Measurements from ENCODE around the gene ESRRG.

ESRRG gene

DNA sequence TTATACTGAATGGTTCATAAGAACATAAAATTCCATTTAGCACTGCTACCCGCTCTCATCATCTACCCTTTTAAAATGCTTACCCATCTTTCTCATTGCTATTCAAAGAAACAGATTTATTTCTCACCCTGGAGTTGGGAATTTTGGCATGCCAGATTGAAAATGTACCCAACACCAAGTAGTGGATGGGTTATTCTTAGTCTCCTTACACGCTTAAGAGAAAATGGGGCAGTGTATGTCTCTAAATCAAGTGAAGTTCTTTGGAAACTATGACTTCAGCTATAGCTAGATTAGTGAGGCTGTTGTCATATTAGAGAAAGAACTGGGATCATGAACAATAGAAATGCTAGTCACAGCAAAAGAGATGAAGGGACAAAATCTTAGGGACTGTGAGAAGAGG, 27.7 kb upstream of the ESRRG start:
- Histone ChIP-seq H3K4me3 (no peak overlapping the region), H3K27ac (no peak overlapping the region)
- no peak for DNase-seq (ENCODE audit: low spot score)
- TF ChIP-seq, protein P1, sequence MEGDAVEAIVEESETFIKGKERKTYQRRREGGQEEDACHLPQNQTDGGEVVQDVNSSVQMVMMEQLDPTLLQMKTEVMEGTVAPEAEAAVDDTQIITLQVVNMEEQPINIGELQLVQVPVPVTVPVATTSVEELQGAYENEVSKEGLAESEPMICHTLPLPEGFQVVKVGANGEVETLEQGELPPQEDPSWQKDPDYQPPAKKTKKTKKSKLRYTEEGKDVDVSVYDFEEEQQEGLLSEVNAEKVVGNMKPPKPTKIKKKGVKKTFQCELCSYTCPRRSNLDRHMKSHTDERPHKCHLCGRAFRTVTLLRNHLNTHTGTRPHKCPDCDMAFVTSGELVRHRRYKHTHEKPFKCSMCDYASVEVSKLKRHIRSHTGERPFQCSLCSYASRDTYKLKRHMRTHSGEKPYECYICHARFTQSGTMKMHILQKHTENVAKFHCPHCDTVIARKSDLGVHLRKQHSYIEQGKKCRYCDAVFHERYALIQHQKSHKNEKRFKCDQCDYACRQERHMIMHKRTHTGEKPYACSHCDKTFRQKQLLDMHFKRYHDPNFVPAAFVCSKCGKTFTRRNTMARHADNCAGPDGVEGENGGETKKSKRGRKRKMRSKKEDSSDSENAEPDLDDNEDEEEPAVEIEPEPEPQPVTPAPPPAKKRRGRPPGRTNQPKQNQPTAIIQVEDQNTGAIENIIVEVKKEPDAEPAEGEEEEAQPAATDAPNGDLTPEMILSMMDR (IDR thresholded peaks at IDR 0.05): no peak

DNA sequence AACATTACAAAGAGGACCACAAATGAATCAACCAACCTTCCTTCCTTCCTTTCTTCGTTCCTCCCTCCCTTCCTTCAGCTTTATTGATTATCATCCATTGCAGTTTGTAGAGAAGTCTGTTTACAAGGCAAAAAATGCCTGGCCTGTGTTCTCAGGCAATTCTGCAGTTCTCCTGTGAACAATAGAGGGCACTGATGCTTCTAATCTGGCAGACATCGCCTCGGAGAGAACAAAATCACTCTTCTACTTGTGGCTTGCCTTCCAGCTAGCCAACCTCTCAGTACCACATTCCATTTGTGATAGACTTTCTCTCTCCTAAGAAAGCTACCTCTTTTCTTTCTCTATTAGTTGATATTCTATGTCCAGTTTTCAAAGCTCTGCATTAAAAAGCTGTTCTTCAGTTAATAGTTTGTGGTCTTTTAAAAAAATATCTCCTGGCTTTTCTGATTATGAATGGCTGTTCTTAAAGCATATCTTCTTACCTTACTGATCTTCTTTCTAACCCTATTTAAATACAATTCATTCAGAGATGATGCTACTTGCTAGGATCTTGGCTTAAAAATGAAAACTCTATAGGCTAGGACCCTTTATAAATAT, 26.9 kb upstream of the ESRRG start:
- H3K4me3 ChIP-seq: no peak overlapping the region
- TF ChIP-seq, protein P1 (IDR thresholded peaks at IDR 0.05): peak; percentile 17
- no peak overlapping the region for H3K27ac ChIP-seq
- no peak for DNase-seq (ENCODE audit: low spot score)

DNA sequence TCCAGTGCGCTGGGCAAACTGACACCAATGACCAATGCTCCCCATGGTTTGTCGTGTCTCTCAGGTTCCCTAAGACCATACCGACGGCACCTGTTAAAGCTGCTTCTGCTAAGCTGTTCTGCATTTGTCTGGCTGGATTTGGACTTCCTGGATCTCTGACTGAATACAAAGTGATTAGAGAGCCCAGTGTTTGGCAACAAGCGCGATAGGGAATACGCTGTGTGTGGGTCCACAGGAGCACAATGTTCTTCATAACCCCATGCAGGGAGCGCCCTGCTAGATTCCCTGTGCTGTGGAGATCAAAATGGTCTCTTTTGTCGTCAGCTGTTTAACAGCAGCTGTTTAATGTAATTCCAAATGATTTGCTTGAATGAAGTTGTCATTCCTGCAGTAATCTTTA, 26.0 kb upstream of the ESRRG start:
- H3K27ac ChIP-seq: no peak overlapping the region
- no peak for DNase-seq (ENCODE audit: low spot score)
- TF ChIP-seq, protein P1 (IDR thresholded peaks at IDR 0.05): no peak
- no peak overlapping the region for H3K4me3 ChIP-seq

DNA sequence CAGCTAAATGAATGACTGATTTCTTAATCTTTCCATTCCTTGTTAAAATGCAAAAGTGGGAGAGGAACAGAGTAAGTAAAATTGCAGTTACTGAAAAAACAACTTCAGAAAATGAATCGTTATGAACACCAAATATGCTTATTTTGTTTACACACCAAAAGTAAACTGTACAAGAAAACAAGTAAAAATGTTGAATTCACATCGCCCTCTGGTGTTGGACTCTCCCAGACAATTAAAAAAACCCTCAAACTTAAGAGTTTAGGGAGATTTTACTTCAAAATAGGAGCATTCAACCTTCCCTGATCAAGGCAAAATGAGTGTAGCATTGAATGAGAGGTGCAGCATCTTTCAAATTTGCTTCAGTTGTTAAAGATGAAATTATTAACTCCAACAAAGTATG, 19.4 kb upstream of the ESRRG start:
- TF ChIP-seq, protein P1 (IDR thresholded peaks at IDR 0.05): no peak
- no peak overlapping the region for H3K27ac ChIP-seq
- H3K4me3 ChIP-seq: no peak overlapping the region
- no peak for DNase-seq (ENCODE audit: low spot score)

DNA sequence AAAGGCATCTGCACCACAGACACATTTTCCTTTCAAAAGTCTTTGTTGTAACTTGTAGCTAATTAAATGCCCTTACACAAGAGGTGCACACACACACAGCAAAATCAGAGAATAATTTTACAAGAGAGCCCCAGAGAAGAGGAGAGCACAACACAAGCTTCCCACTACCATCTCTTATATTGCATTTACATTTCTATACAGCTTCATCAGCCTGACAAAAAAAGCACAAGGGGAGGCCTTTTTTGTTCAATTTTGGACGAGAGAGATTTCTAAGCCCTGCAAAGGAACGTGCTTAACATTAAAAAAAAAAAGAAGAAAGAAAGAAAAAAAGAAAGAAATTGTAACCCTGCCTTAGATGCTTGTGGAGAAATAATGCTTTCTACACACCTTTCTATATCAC, 17.1 kb upstream of the ESRRG start:
- no peak overlapping the region for H3K4me3 ChIP-seq
- no peak overlapping the region for H3K27ac ChIP-seq
- TF ChIP-seq, protein P1 (IDR thresholded peaks at IDR 0.05): no peak
- DNase-seq (ENCODE audit: low spot score): no peak

DNA sequence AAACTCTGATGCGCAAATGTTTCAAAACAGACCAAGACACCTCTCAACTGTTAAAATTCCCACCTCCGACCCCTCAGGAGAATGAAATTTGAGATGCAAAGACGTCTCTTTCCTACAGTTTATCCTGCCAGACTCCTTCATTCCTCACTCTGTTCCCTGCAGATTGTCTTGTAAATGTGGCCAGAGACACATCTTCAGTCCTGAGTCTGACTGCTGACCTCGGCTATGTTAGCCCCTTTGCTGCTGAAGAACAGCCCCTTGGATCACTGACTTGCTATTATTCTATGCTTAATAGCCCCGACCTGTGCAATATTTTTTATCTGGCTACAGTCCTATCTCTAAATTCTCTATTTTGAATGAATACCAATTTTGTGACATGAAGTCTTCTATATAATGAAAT, 16.6 kb upstream of the ESRRG start:
- H3K27ac ChIP-seq: no peak overlapping the region
- no peak overlapping the region for H3K4me3 ChIP-seq
- no peak for DNase-seq (ENCODE audit: low spot score)
- TF ChIP-seq, protein P1 (IDR thresholded peaks at IDR 0.05): no peak

DNA sequence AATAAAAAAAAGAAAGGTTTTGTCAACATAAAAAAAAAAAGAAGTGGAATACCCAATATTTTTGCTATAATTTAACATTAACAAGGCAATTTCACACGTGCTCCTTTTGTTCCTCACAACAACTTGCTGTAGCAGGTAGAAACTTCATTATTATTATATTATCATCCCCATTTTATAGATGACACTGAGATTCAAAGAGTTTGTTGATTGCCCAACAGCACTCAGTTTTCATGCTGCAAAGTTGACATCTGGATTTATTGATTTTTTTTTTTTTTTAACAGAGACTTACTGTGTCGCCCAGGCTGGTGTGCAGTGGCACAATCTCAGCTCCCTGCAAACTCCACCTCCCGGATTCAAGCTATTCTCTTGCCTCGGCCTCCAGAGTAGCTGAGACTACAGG, 8.9 kb upstream of the ESRRG start:
- TF ChIP-seq, protein P1 (IDR thresholded peaks at IDR 0.05): no peak
- Histone ChIP-seq H3K27ac (no peak overlapping the region), H3K4me3 (no peak overlapping the region)
- no peak for DNase-seq (ENCODE audit: low spot score)
